ENCODE measurements around the gene PGBD5. TPM values are rescaled to one million over a fixed set of nuclear protein-coding genes. Genes with fewer than 3 reads are reported as not detected.
A peak's percentile ranks its signal among the peaks of the same experiment; 100 is the strongest.

PGBD5 gene
- total and polyA plus RNA-seq, 9 donors: 5.8 to 36.6 (median 23.7) TPM

GRCh38 chr1:230459465-230459864 lies 33.3 kb upstream of the PGBD5 start:
- H3K36me3 ChIP-seq (ENCODE audit: control insufficient read depth, insufficient read depth, low read length): no peaks in the 10 kb centered on the region
- no peaks in the 10 kb centered on the region for H3K9me3 ChIP-seq (replicated peaks; ENCODE audit: control insufficient read depth, low read depth, low read length)
- no peak overlapping the region for H3K4me3 ChIP-seq (ENCODE audit: low read length)
- peak; percentile 36 for DNase-seq
- H3K27me3 ChIP-seq (ENCODE audit: control insufficient read depth, insufficient read depth, low read length): no peaks in the 10 kb centered on the region
- no peaks in the 10 kb centered on the region for H3K4me1 ChIP-seq (ENCODE audit: control insufficient read depth, insufficient read depth, low read length)
- no peak overlapping the region for H3K27ac ChIP-seq (ENCODE audit: low read length)
- 40% methylated on average over 2 of the region's 5 CpGs for WGBS (ENCODE audit: insufficient coverage)

- Histone ChIP-seq H3K36me3 (ENCODE audit: control insufficient read depth, insufficient read depth, low read length) (no peaks in the 10 kb centered on the region), H3K27me3 (ENCODE audit: control insufficient read depth, insufficient read depth, low read length) (no peaks in the 10 kb centered on the region), H3K4me3 (ENCODE audit: low read length) (no peak overlapping the region), H3K4me1 (ENCODE audit: control insufficient read depth, insufficient read depth, low read length) (no peaks in the 10 kb centered on the region), H3K9me3 (replicated peaks; ENCODE audit: control insufficient read depth, low read depth, low read length) (no peaks in the 10 kb centered on the region), H3K27ac (ENCODE audit: low read length) (no peak overlapping the region)
- DNase-seq: peak; percentile 14
- 50% methylated on average over 1 of the region's 1 CpG for WGBS (ENCODE audit: insufficient coverage)
Observed at GRCh38 chr1:230458509-230458908, 32.4 kb upstream of the PGBD5 start.

- 77% methylated on average over 7 of the region's 9 CpGs for WGBS (ENCODE audit: insufficient coverage)
- H3K27ac ChIP-seq (ENCODE audit: low read length): no peak overlapping the region
Observed at GRCh38 chr1:230456478-230456877, 30.3 kb upstream of the PGBD5 start.

GRCh38 chr1:230455291-230455690 lies 29.2 kb upstream of the PGBD5 start:
- Histone ChIP-seq H3K4me3 (ENCODE audit: low read length) (no peak overlapping the region), H3K9me3 (replicated peaks; ENCODE audit: control insufficient read depth, low read depth, low read length) (no peaks in the 10 kb centered on the region), H3K27me3 (ENCODE audit: control insufficient read depth, insufficient read depth, low read length) (no peaks in the 10 kb centered on the region), H3K27ac (ENCODE audit: low read length) (no peak overlapping the region), H3K36me3 (ENCODE audit: control insufficient read depth, insufficient read depth, low read length) (no peaks in the 10 kb centered on the region), H3K4me1 (ENCODE audit: control insufficient read depth, insufficient read depth, low read length) (no peaks in the 10 kb centered on the region)
- no peak for DNase-seq
- 80% methylated on average over 1 of the region's 1 CpG for WGBS (ENCODE audit: insufficient coverage)

More at GRCh38 chr1:230456478-230456877, 30.3 kb upstream of the PGBD5 start:
- H3K9me3 ChIP-seq (replicated peaks; ENCODE audit: control insufficient read depth, low read depth, low read length): no peaks in the 10 kb centered on the region
- no peak for DNase-seq
- H3K4me1 ChIP-seq (ENCODE audit: control insufficient read depth, insufficient read depth, low read length): no peaks in the 10 kb centered on the region
- H3K27me3 ChIP-seq (ENCODE audit: control insufficient read depth, insufficient read depth, low read length): no peaks in the 10 kb centered on the region
- H3K36me3 ChIP-seq (ENCODE audit: control insufficient read depth, insufficient read depth, low read length): no peaks in the 10 kb centered on the region
- H3K4me3 ChIP-seq (ENCODE audit: low read length): no peak overlapping the region

GRCh38 chr1:230453377-230453776 lies 27.2 kb upstream of the PGBD5 start:
- Histone ChIP-seq H3K4me3 (ENCODE audit: low read length) (no peak overlapping the region), H3K4me1 (ENCODE audit: control insufficient read depth, insufficient read depth, low read length) (no peaks in the 10 kb centered on the region), H3K27ac (ENCODE audit: low read length) (no peak overlapping the region), H3K9me3 (replicated peaks; ENCODE audit: control insufficient read depth, low read depth, low read length) (no peaks in the 10 kb centered on the region), H3K36me3 (ENCODE audit: control insufficient read depth, insufficient read depth, low read length) (no peaks in the 10 kb centered on the region), H3K27me3 (ENCODE audit: control insufficient read depth, insufficient read depth, low read length) (no peaks in the 10 kb centered on the region)
- no peak for DNase-seq
- no CpG with 5 or more reads among the region's 2 CpGs for WGBS (ENCODE audit: insufficient coverage)

- no peaks in the 10 kb centered on the region for H3K36me3 ChIP-seq (ENCODE audit: control insufficient read depth, insufficient read depth, low read length)
- 58% methylated on average over 3 of the region's 10 CpGs for WGBS (ENCODE audit: insufficient coverage)
- no peak overlapping the region for H3K27ac ChIP-seq (ENCODE audit: low read length)
- no peak for DNase-seq
- H3K4me1 ChIP-seq (ENCODE audit: control insufficient read depth, insufficient read depth, low read length): no peaks in the 10 kb centered on the region
- H3K27me3 ChIP-seq (ENCODE audit: control insufficient read depth, insufficient read depth, low read length): peaks cover 3% of the 10 kb centered on the region
- H3K4me3 ChIP-seq (ENCODE audit: low read length): no peak overlapping the region
- H3K9me3 ChIP-seq (replicated peaks; ENCODE audit: control insufficient read depth, low read depth, low read length): peaks cover 4% of the 10 kb centered on the region
Observed at GRCh38 chr1:230441183-230442029, 15.3 kb upstream of the PGBD5 start.

GRCh38 chr1:230435108-230435507 lies 9.0 kb upstream of the PGBD5 start:
- peaks cover 7% of the 10 kb centered on the region for H3K27me3 ChIP-seq (ENCODE audit: control insufficient read depth, insufficient read depth, low read length)
- no peak overlapping the region for H3K4me3 ChIP-seq (ENCODE audit: low read length)
- peaks cover 4% of the 10 kb centered on the region for H3K9me3 ChIP-seq (replicated peaks; ENCODE audit: control insufficient read depth, low read depth, low read length)
- H3K27ac ChIP-seq (ENCODE audit: low read length): no peak overlapping the region
- no peak for DNase-seq
- no peaks in the 10 kb centered on the region for H3K4me1 ChIP-seq (ENCODE audit: control insufficient read depth, insufficient read depth, low read length)
- no CpG with 5 or more reads among the region's 1 CpG for WGBS (ENCODE audit: insufficient coverage)
- H3K36me3 ChIP-seq (ENCODE audit: control insufficient read depth, insufficient read depth, low read length): no peaks in the 10 kb centered on the region

- no peaks in the 10 kb centered on the region for H3K9me3 ChIP-seq (replicated peaks; ENCODE audit: control insufficient read depth, low read depth, low read length)
Observed at GRCh38 chr1:230431527-230431926, 5.4 kb upstream of the PGBD5 start.

GRCh38 chr1:230430499-230430898 lies 4.4 kb upstream of the PGBD5 start:
- WGBS (ENCODE audit: insufficient coverage): 70% methylated on average over 1 of the region's 1 CpG
- Histone ChIP-seq H3K36me3 (ENCODE audit: control insufficient read depth, insufficient read depth, low read length) (no peaks in the 10 kb centered on the region), H3K4me3 (ENCODE audit: low read length) (no peak overlapping the region), H3K27ac (ENCODE audit: low read length) (no peak overlapping the region), H3K9me3 (replicated peaks; ENCODE audit: control insufficient read depth, low read depth, low read length) (no peaks in the 10 kb centered on the region), H3K4me1 (ENCODE audit: control insufficient read depth, insufficient read depth, low read length) (peaks cover 2% of the 10 kb centered on the region), H3K27me3 (ENCODE audit: control insufficient read depth, insufficient read depth, low read length) (peaks cover 13% of the 10 kb centered on the region)
- no peak for DNase-seq

More at GRCh38 chr1:230431527-230431926, 5.4 kb upstream of the PGBD5 start:
- peaks cover 2% of the 10 kb centered on the region for H3K4me1 ChIP-seq (ENCODE audit: control insufficient read depth, insufficient read depth, low read length)
- DNase-seq: no peak
- no peaks in the 10 kb centered on the region for H3K36me3 ChIP-seq (ENCODE audit: control insufficient read depth, insufficient read depth, low read length)
- H3K27me3 ChIP-seq (ENCODE audit: control insufficient read depth, insufficient read depth, low read length): peaks cover 13% of the 10 kb centered on the region
- H3K4me3 ChIP-seq (ENCODE audit: low read length): no peak overlapping the region
- WGBS (ENCODE audit: insufficient coverage): 34% methylated on average over 2 of the region's 3 CpGs
- H3K27ac ChIP-seq (ENCODE audit: low read length): no peak overlapping the region

GRCh38 chr1:230429067-230429735 lies 3.1 kb upstream of the PGBD5 start:
- no peak for DNase-seq
- no peaks in the 10 kb centered on the region for H3K9me3 ChIP-seq (replicated peaks; ENCODE audit: control insufficient read depth, low read depth, low read length)
- 89% methylated on average over 1 of the region's 2 CpGs for WGBS (ENCODE audit: insufficient coverage)
- H3K36me3 ChIP-seq (ENCODE audit: control insufficient read depth, insufficient read depth, low read length): no peaks in the 10 kb centered on the region
- H3K4me3 ChIP-seq (ENCODE audit: low read length): no peak overlapping the region
- H3K27me3 ChIP-seq (ENCODE audit: control insufficient read depth, insufficient read depth, low read length): peaks cover 23% of the 10 kb centered on the region
- H3K27ac ChIP-seq (ENCODE audit: low read length): no peak overlapping the region
- H3K4me1 ChIP-seq (ENCODE audit: control insufficient read depth, insufficient read depth, low read length): peaks cover 10% of the 10 kb centered on the region
